ENCODE measurements around the gene SCYGR4.
"Not testable (repeated sequence)": the region's sequence is repeated elsewhere in the genome, so short reads cannot be mapped to it uniquely, and the experiment has no call there.

SCYGR4 gene

DNA sequence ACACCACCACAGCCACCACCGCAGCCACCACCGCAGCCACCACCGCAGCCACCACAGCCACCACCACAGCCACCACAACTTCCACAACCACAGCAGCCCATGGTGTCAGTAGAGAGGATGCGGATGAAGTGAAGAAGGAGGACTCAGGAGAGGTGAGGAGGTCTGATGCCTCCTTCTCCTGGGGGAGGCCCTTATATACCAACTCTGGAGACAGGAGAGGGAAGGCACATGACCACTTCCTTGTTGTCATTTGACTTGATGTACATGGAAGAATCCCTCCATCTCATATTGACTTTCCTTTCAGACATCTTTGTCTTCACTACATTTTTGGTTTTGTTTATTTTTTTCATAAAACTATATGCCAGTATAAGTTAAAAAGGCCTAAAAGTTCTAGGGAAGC lies 2.6 kb upstream of the SCYGR4 start, which contains the start of gene SCYGR3:
TSS of gene SCYGR3 (minus strand) at position 101 of the 400 bp plus-strand sequence. CDS start at position 101, 0 bp downstream.
- no peak for DNase-seq

DNA sequence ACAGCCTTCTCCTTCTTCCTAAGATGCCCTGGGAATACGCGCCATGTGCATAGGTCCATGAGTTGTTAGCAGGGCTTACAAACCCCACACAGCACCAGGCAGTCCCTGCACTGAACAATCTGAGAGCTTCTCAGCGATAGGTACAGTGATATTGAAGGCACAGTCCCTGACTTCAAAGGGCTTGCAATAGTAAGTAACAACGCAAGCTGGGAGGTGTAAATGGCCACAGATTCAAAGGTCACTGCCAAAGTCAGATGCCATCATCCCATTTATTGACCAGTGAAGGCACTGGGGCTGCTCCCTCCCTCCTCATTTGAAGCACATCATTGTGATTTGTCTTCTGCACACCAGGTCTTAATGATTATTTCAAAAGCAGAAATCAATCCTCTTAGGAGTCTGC lies 2.1 kb upstream of the SCYGR4 start:
- DNase-seq: no peak

GRCh38 chr2:227615906-227616305 lies 1.4 kb upstream of the SCYGR4 start:
- no peak for DNase-seq

- no peak for DNase-seq
Observed at GRCh38 chr2:227616631-227617030, 667 bp upstream of the SCYGR4 start.

DNA sequence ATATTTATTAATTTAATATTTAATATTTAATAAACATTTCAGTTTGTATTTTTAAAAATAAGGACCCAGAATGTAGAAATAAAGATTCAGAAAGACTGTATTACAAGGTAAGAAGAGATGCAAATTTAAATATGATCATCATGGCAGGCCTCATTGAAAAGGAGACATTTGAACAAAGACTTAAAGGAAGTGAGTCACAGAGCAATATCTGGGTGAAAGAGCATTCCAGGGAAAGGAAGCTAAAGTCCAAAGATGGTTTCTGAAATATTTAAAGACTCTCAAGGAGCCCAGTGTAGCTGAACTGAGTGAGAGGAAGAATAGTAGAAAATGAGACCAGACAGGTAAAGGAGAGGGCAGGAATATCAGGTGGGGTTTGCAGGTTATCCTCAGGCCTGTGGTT lies 5.9 kb downstream of the SCYGR4 start:
- no peak for DNase-seq

- DNase-seq: no peak
Observed at GRCh38 chr2:227625420-227625819, 8.1 kb downstream of the SCYGR4 start.

- no peak for DNase-seq
Observed at GRCh38 chr2:227626580-227627151, 9.4 kb downstream of the SCYGR4 start.

GRCh38 chr2:227627769-227628168 lies 10.5 kb downstream of the SCYGR4 start:
- no peak for DNase-seq

DNA sequence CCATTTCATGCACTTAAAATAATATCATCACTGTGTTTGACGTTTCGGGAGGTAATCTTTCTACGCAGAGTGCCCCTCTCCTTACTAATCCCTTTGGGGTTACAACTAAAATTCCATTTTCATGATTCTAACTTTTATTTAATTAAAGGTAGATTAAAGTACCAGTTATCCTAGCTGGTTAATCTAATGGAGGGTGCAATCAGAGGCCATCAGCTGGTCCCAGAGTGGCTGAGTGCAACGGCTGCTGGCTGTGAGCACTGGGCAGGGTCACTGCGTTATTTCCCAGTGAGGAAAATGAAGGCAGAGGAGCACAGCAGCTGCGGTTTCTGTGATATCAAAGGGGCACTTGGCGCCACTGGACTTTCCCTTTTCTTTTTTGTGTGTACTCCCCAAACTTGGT lies 12.1 kb downstream of the SCYGR4 start:
- no peak for DNase-seq

GRCh38 chr2:227630322-227630721 lies 13.0 kb downstream of the SCYGR4 start:
- DNase-seq: no peak

DNA sequence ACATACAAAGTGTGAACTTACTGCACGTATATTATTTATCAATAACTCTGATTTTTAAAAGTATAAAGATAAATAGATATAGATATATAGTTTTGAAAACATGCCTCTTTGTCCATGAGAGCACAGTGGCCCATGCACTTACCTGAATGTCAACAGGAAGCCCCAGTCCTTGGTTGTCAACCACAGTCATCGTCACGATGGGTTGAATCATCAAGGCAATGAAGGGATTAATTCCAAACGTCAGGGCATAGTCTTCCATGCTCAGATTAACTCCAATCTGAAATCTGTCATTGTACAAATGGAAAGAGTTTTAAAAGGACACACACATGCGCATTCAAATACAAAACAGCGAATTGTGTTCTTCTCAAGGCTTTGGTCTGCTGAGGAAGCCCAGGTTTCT lies 15.5 kb downstream of the SCYGR4 start:
- DNase-seq: no peak

GRCh38 chr2:227634201-227634600 lies 16.9 kb downstream of the SCYGR4 start:
- no peak for DNase-seq

GRCh38 chr2:227642656-227643055 lies 25.4 kb downstream of the SCYGR4 start:
- DNase-seq: no peak

DNA sequence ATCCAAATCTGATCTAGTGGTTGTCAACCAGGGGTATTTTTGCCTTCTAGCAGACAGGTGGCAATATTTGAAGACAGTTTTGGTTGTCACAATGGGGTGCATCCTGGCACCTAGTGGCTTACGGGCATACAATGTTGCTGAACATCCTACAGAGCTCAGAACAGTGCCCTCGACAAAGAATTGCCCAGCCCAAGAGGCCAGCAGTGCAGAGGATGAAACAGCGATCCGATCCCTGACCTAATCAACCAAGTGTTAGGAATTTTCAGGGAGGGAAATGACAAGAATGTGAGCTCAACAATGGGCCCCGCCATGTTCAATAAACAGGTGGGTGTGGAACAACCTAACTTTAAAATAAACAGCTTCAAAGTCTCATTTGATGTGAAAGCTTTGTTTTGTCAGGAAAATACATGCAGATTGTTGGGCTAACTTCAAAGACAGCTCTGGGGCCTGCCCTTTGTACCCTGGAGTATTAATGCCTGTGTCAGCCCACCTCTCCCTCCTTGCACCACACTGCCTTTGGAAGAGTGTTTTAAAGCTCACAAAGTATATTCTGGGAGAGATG lies 26.8 kb downstream of the SCYGR4 start:
- no peak for DNase-seq

GRCh38 chr2:227653419-227653818 lies 36.1 kb downstream of the SCYGR4 start:
- no peak for DNase-seq

- no peak for DNase-seq
Observed at GRCh38 chr2:227654426-227654825, 37.1 kb downstream of the SCYGR4 start.

- DNase-seq: no peak
Observed at GRCh38 chr2:227655454-227655853, 38.2 kb downstream of the SCYGR4 start.

DNA sequence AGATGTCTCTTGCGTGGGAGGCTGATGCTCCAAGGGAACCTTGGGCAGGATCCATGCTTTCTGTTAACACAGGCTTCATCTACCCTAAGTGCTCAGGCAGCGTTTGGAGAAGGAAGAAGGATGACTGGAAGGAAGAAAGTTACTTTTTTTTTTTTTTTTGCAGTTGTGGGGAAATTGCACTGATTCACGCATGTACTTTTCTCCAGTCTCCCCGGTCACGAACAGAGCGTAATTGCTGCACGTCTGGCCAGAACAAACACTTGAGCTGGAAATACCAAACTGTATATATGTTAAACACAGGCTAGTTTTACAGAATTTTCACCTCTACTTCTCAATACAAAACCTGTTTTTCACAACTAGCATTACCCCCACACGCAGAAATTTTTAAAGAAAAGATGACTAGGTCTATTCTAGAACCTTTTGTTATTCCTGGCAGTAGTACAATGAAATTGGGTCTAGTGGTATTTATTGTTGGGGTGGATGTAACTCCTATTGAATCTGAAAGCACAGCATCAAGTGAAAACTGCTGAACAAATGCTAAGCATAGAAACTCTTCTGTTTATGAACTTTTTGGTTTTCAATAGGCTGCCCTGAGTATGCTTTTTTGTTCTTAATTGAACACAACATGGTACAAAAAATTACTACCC lies 40.0 kb downstream of the SCYGR4 start:
- no peak for DNase-seq

- DNase-seq: no peak
Observed at GRCh38 chr2:227661025-227661649, 43.8 kb downstream of the SCYGR4 start.

GRCh38 chr2:227661827-227662226 lies 44.5 kb downstream of the SCYGR4 start:
- no peak for DNase-seq

- no peak for DNase-seq
Observed at GRCh38 chr2:227665189-227665940, 48.1 kb downstream of the SCYGR4 start.

GRCh38 chr2:227666631-227667170 lies 49.4 kb downstream of the SCYGR4 start, which contains the start of gene SCYGR5:
TSS of gene SCYGR5 (plus strand) at chr2:227666804. CDS start at chr2:227666804, 0 bp downstream.
- DNase-seq: not testable (repeated sequence)
